ENCODE measurements around the gene MAPT. TPM values are rescaled to one million over a fixed set of nuclear protein-coding genes. Genes with fewer than 3 reads are reported as not detected.

MAPT gene
- total RNA-seq, 1 experiment from 2014 or later: 3.1 TPM

DNA sequence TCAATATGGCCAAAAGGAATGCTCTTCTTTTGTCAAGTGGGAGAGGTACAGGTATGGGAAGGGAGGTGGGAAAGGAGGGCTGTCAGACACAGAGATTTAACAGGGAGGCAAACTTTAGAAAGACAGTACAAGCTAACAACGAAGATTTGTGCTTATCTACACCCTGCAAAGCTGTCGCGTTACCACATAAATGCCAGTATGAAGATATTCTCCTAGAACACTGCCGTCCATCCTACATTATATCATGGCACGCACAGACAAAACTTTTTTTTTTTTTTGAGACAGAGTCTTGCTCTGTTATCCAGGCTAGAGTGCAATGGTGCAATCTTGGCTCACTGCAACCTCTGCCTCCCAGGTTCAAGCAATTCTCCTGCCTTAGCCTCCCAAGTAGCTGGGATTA, 155.3 kb downstream of the MAPT start:
- H3K36me3 ChIP-seq (replicated peaks; ENCODE audit: control insufficient read depth, insufficient read depth, low read length): peaks cover 16% of the 10 kb centered on the region
- H3K4me3 ChIP-seq (ENCODE audit: insufficient read depth, low read depth, low read length): no peak overlapping the region
- no peaks in the 10 kb centered on the region for H3K27me3 ChIP-seq (ENCODE audit: control insufficient read depth, insufficient read depth, low read length)
- DNase-seq: no peak

GRCh38 chr17:46053911-46054534, 159.7 kb downstream of the MAPT start:
- no peak for DNase-seq
- Histone ChIP-seq H3K4me3 (ENCODE audit: insufficient read depth, low read depth, low read length) (no peak overlapping the region), H3K36me3 (replicated peaks; ENCODE audit: control insufficient read depth, insufficient read depth, low read length) (peaks cover 10% of the 10 kb centered on the region), H3K27me3 (ENCODE audit: control insufficient read depth, insufficient read depth, low read length) (no peaks in the 10 kb centered on the region)

DNA sequence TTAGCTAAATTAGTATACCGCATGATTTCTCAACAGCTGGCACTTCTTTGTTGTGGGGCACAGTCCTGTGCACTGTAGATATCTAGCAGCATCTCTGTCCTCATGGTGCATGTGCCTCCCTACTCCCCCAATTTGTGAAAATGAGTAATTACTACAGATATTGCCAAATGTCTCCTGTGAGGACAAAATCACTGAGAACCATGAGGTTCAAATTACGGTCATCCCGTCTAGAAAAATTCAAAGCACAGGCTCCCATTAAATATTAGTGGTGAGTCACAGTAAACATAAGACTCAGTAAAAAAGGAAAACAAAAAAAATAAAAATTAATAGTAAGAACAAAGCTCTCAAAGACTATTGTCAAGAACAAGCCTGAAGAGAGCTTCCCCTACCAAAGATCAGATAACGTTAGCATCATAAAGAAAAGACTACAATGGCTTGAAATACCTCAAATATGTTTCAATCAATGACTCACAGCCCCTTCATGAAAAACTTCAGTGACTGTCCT, 162.5 kb downstream of the MAPT start:
- no peaks in the 10 kb centered on the region for H3K36me3 ChIP-seq (replicated peaks; ENCODE audit: control insufficient read depth, insufficient read depth, low read length)
- no peak for DNase-seq
- H3K4me3 ChIP-seq (ENCODE audit: insufficient read depth, low read depth, low read length): no peak overlapping the region
- no peaks in the 10 kb centered on the region for H3K27me3 ChIP-seq (ENCODE audit: control insufficient read depth, insufficient read depth, low read length)

DNA sequence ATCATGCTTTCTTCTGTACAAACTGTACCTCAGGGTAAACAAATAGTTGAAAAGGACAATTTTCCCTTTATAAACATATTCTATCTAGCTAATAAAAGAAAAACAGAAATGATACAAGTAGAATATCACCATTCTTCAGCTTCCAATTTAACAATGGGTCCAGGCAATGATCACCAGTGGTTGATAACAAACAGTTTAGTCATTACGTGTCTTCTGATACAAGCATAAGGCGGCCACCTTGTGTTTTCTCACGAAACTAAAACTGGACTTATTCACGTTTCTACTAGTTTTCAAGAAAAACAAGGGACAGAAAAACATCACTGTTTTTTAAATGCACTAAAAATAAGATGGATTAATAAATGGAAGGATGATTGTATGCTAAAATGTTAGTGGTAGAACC, 163.0 kb downstream of the MAPT start:
- DNase-seq: no peak
- no peak overlapping the region for H3K4me3 ChIP-seq (ENCODE audit: insufficient read depth, low read depth, low read length)
- no peaks in the 10 kb centered on the region for H3K36me3 ChIP-seq (replicated peaks; ENCODE audit: control insufficient read depth, insufficient read depth, low read length)
- no peaks in the 10 kb centered on the region for H3K27me3 ChIP-seq (ENCODE audit: control insufficient read depth, insufficient read depth, low read length)

- Histone ChIP-seq H3K27me3 (ENCODE audit: control insufficient read depth, insufficient read depth, low read length) (no peaks in the 10 kb centered on the region), H3K4me3 (ENCODE audit: insufficient read depth, low read depth, low read length) (no peak overlapping the region), H3K36me3 (replicated peaks; ENCODE audit: control insufficient read depth, insufficient read depth, low read length) (no peaks in the 10 kb centered on the region; the same call in 1 of the 2 replicates)
- DNase-seq: no peak
Measured at GRCh38 chr17:46059486-46059885, 165.1 kb downstream of the MAPT start.

GRCh38 chr17:46060461-46060860, 166.1 kb downstream of the MAPT start:
- no peak for DNase-seq
- Histone ChIP-seq H3K36me3 (replicated peaks; ENCODE audit: control insufficient read depth, insufficient read depth, low read length) (peaks cover 1% of the 10 kb centered on the region; the same call in 1 of the 2 replicates), H3K4me3 (ENCODE audit: insufficient read depth, low read depth, low read length) (no peak overlapping the region), H3K27me3 (ENCODE audit: control insufficient read depth, insufficient read depth, low read length) (no peaks in the 10 kb centered on the region)

DNA sequence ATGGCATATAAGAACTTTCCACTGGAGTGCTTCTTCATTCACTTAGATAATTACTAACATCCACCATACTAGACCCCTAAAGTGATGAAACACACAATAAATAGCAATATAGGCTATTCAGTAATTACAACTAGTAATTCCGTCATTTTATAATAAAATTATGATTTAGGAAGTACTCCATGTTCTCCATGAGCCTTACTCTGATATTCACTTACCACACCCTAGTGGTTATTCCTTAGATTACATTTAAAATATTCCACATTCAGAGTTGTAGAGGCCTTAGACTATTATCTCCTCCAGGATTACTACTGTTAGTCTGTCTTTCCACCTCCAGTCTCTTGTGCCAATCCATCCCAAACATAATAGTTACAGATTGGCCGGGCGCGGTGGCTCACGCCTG, 167.1 kb downstream of the MAPT start:
- H3K27me3 ChIP-seq (ENCODE audit: control insufficient read depth, insufficient read depth, low read length): no peaks in the 10 kb centered on the region
- H3K36me3 ChIP-seq (replicated peaks; ENCODE audit: control insufficient read depth, insufficient read depth, low read length): peaks cover 8% of the 10 kb centered on the region
- H3K4me3 ChIP-seq (ENCODE audit: insufficient read depth, low read depth, low read length): no peak overlapping the region
- DNase-seq: no peak

- no peaks in the 10 kb centered on the region for H3K27me3 ChIP-seq (ENCODE audit: control insufficient read depth, insufficient read depth, low read length)
- DNase-seq: no peak
- peaks cover 12% of the 10 kb centered on the region for H3K36me3 ChIP-seq (replicated peaks; ENCODE audit: control insufficient read depth, insufficient read depth, low read length)
- no peak overlapping the region for H3K4me3 ChIP-seq (ENCODE audit: insufficient read depth, low read depth, low read length)
Measured at GRCh38 chr17:46063241-46063640, 168.9 kb downstream of the MAPT start.

DNA sequence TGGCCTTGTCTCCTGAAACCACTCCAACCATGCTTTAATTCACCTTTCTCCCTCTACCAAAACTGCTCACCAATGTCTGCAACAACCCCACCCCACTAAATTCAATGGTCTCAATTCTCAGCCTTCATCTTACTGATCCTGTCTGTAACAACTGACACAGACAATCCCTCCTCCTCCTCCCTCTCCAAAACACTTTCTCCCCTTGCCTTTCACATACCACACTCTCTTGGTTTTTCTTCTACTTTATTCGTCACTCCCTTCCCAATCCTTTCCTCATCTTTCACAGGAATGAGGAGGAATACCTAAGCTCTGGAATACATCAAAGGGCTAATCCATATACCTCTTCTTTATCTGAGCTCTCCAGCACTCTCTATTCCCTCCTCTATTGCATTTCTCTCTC, 170.1 kb downstream of the MAPT start:
- Histone ChIP-seq H3K4me3 (ENCODE audit: insufficient read depth, low read depth, low read length) (no peak overlapping the region), H3K27me3 (ENCODE audit: control insufficient read depth, insufficient read depth, low read length) (no peaks in the 10 kb centered on the region), H3K36me3 (replicated peaks; ENCODE audit: control insufficient read depth, insufficient read depth, low read length) (peaks cover 12% of the 10 kb centered on the region)
- no peak for DNase-seq

- peaks cover 2% of the 10 kb centered on the region for H3K36me3 ChIP-seq (replicated peaks; ENCODE audit: control insufficient read depth, insufficient read depth, low read length)
- no peaks in the 10 kb centered on the region for H3K27me3 ChIP-seq (ENCODE audit: control insufficient read depth, insufficient read depth, low read length)
- DNase-seq: no peak
- no peak overlapping the region for H3K4me3 ChIP-seq (ENCODE audit: insufficient read depth, low read depth, low read length)
Measured at GRCh38 chr17:46071796-46072195, 177.4 kb downstream of the MAPT start.

DNA sequence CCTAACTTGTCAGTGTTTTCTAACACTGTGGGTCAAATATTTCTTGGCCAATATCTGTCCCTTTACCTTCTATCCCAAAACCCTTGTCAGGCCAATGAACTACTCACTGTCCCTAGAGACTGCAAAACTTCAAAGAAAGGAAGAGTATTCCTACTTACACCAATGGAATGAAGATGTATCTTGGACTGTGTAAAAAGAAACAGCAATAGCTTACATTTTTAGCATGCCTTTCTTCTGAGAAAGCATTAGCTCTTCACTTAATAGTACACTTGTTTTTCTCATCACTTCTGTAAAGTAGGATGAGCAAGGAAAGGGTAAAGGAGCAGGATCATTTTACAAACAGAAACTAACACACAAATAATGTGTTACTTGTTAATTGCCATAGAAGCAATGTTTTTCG, 178.6 kb downstream of the MAPT start:
- no peak for DNase-seq
- no peaks in the 10 kb centered on the region for H3K27me3 ChIP-seq (ENCODE audit: control insufficient read depth, insufficient read depth, low read length)
- no peaks in the 10 kb centered on the region; the same call in none of the 2 replicates for H3K36me3 ChIP-seq (replicated peaks; ENCODE audit: control insufficient read depth, insufficient read depth, low read length)
- no peak overlapping the region for H3K4me3 ChIP-seq (ENCODE audit: insufficient read depth, low read depth, low read length)

- Histone ChIP-seq H3K4me3 (ENCODE audit: insufficient read depth, low read depth, low read length) (no peak overlapping the region), H3K36me3 (replicated peaks; ENCODE audit: control insufficient read depth, insufficient read depth, low read length) (no peaks in the 10 kb centered on the region; the same call in 1 of the 2 replicates), H3K27me3 (ENCODE audit: control insufficient read depth, insufficient read depth, low read length) (no peaks in the 10 kb centered on the region)
- DNase-seq: no peak
Measured at GRCh38 chr17:46074540-46074939, 180.2 kb downstream of the MAPT start.

Other genes starting within 250 kb of the MAPT start
- gene CRHR1, start 110.2 kb upstream of the MAPT start, total RNA-seq (2014; rRNA removed; shearing (Covaris generic)): 0.14 and 0.81 TPM in 2 replicates
- not detected in 2 replicates for gene SPPL2C, start 49.7 kb upstream of the MAPT start, total RNA-seq (2014; rRNA removed; shearing (Covaris generic))
- gene STH, start 104.7 kb downstream of the MAPT start, total RNA-seq (2014; rRNA removed; shearing (Covaris generic)): not detected in 2 replicates

All from H7 (cell line).